Gastroesophageal sphincter (tissue), 3 donors: ENCODE results near the gene PHC2.

Experiments used
- POLR2A ChIP-seq, 2 donors: fragments of 450-650 bp; IDR thresholded peaks; one replicate each; pipeline ENCODE4 v1.6.1; 2017; ENCODE audit warnings: antibody characterized with exemption in 2 of 2, mild to moderate bottlenecking in 2 of 2, moderate library complexity in 1 of 2
- POLR2AphosphoS5 ChIP-seq: sonication (generic); formaldehyde crosslinking; IDR thresholded peaks from one replicate; pipeline ENCODE4 v1.6.1; 2017; ENCODE audit warnings: antibody characterized with exemption
- TF ChIP-seq, protein P1 (sequence below), 4 experiments: fragments of 200-600 bp in 2 of 4; fragments of 450-650 bp in 2 of 4; sonication (generic) in 1 of 4; IDR thresholded peaks; one replicate each; pipeline ENCODE4 v1.5.1; 2017 to 2019; ENCODE audit warnings: antibody characterized with exemption in 4 of 4, mild to moderate bottlenecking in 2 of 4, moderate library complexity in 2 of 4

DNA sequence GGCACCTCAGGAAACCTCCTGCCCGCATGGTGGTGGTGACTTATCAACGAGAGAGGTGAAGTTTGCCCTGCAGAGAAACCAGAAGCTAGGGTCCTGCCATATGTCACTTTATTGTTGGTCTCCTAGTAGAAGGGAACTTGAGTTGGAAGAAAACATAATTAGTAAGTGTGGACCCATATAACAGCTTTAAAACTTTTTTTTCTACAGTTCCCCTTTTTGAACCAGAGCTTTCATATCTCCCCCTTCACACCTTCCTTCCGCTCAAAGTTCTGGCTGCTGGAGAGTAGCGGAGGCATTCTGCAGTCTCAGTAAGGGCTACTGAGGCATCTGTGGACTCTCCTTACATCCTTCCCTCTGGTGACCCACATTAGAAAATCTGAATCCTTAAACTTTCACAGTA lies 48.9 kb downstream of the PHC2 start:
- TF ChIP-seq, protein P1, sequence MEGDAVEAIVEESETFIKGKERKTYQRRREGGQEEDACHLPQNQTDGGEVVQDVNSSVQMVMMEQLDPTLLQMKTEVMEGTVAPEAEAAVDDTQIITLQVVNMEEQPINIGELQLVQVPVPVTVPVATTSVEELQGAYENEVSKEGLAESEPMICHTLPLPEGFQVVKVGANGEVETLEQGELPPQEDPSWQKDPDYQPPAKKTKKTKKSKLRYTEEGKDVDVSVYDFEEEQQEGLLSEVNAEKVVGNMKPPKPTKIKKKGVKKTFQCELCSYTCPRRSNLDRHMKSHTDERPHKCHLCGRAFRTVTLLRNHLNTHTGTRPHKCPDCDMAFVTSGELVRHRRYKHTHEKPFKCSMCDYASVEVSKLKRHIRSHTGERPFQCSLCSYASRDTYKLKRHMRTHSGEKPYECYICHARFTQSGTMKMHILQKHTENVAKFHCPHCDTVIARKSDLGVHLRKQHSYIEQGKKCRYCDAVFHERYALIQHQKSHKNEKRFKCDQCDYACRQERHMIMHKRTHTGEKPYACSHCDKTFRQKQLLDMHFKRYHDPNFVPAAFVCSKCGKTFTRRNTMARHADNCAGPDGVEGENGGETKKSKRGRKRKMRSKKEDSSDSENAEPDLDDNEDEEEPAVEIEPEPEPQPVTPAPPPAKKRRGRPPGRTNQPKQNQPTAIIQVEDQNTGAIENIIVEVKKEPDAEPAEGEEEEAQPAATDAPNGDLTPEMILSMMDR (IDR thresholded peaks at IDR 0.05): no peak
- TF ChIP-seq POLR2A (IDR thresholded peaks at IDR 0.05): no peak
- TF ChIP-seq POLR2AphosphoS5: no peak
